Activated T-cell treated with anti-CD3 and anti-CD28 coated beads, Interleukin-2, amount 50 U/mL, for 1 hour (primary cell): ENCODE measurements around the gene PSG5.
"Not testable (repeated sequence)": the region's sequence is repeated elsewhere in the genome, so short reads cannot be mapped to it uniquely, and the experiment has no call there.

Experiments
- DNase-seq: peaks from one replicate; pipeline ENCODE4 v3.0.0-alpha.2; 2020

Gene PSG5

GRCh38 chr19:43186311-43186935 is at the start of gene PSG5:
Gene PSG5, minus strand, starts transcription at chr19:43186536. Its CDS starts 131 bp downstream, at chr19:43186405.
- DNase-seq: not testable (repeated sequence)

DNA sequence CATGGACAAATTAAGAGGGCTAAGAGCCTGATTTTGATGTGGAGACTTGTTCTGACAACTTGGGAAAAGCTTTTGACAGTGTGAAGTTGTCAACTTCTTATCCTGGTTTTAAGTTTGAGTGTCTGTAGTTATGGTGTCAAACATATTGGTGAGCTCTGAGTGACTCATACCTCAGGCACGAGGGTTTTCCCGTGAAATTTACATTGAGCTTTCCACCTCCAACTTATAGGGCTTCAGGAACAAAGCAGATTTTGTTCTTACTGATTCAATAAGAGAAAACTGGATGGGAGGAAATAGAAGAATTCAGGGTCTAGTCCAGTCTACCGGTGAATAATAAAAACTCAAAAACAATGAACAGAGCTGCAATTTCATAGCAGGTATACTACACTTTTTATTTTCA is 49.4 kb upstream of the PSG5 start:
- DNase-seq: not testable (repeated sequence)

- no peak for DNase-seq
Measured at GRCh38 chr19:43229315-43229714, 43.0 kb upstream of the PSG5 start.

DNA sequence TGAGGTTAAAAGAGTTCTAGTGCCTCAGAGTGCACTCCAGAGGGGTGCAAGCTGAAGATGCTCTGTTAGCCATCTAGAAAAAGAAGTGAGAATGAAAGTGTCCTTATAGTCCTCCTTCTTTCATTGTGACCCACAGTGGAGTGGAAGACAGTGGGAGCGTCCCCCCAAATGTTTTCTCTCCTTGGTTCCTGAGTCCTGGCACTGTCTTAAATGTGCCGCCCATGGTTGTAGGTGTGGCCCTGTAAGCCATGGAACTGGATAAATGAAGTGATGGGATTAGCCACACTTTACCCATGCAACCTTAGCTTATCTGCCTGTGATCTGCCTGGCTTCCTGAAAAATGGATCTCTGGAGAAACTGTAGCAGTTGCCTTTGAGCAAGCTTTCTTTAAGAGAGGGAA is 42.4 kb upstream of the PSG5 start:
- DNase-seq: not testable (repeated sequence)

DNA sequence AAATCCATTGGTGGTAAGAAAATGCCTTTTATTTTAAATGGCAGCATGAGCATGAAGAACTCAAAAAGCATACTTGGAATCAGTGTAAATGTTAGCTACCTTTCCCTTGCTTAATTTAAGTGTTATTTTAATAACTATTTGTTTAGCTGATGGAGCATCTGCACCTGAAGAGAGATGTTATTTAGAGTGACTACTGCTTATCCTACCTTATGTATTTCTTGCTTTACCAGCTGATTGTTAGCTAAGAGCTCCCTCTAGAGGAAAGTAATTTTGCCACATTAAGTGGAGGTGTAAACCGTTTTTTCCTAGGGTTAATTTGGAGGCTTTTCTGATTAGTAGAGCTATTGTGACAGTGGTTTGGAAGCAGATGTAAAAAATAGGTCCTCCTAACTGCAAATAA is 40.6 kb upstream of the PSG5 start:
- DNase-seq: not testable (repeated sequence)

DNA sequence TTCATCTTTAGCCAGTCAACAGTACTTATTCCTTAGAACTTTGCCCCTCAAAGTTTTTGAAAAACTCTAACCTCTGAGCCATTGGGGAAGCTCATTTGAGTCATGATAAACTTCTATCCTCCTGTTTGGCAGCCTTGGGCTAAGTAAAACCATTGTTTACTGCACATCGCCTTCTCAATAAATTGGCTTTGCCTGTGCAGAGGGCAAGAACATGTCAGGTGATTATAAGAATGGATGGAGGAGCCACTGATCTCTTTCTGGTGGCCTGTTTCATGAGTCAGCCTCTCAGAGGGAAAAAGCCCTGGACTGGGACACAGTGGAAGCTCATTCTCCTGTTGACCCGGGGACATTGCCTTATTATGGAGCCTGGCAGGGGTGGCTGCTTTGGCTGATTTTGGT is 38.5 kb upstream of the PSG5 start:
- no peak for DNase-seq

DNA sequence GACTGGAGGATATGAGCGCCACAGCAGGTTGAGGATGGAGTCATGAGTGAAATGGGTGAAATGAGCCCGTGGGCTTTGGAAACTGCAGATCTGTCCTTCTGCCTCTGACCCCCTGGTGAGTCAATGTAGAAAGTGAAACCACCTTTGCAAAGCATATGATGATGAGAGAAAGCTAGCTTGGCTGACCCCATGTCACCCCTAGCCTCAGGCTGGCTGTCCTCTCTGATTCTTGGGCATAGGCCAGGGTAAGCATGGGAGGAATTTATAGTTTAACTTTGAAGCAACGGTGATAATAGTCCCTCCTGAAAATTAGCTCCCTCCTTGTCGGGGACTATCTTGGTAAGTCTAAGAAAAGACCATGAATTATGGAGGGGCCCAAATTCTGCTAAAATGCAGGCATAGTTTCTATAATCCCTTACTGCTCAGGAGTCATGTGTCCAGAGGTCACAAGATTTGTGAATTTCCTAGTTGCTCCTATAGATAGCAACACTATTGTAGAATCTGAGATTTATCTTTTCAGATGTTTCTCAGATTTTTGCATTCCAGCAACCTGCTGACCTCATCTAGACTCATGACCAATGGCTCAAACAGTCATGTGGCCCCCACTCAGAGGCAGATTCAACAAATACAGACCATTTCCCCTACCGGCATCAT is 38.0 kb upstream of the PSG5 start:
- not testable (repeated sequence) for DNase-seq

GRCh38 chr19:43221891-43222290 is 35.6 kb upstream of the PSG5 start:
- DNase-seq: not testable (repeated sequence)

- not testable (repeated sequence) for DNase-seq
Measured at GRCh38 chr19:43219136-43219535, 32.8 kb upstream of the PSG5 start.

DNA sequence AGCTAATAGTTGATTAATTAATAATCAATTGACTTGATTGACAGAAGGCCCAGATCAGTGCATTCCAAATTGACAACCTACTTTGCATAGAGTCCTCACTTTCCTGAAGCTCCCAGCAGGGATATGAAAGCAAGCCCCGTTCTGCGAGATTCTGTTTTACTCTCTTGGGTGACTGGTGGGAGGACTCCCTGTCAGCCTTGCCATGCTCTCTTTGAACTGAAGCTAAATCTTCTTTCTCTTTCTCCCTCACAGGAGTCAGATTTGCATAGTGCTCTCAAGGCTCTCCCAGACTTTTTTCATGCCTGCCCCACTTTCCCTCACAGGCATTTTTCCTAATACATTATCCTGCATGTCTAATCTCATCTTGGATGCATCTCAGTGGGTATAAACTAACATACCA is 29.5 kb upstream of the PSG5 start:
- DNase-seq: not testable (repeated sequence)

DNA sequence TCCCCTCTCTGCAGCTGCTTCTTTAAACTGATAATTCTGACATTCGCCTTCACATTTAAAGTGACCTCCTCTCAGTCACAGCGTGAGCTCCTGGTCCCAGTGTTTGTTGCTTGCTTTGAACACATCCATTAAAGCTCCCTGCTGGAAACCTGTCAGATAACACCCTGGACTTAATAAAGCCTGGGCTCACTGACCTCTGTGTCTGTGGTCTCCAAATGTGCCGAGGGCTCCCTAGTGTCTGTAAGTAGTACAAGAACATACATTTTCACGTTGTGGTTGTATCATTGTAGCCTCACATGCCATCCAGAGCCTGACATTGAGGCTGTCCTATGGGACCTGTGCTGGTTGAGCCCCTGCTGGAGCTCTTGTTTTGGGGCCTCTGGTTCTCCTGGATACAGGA is 21.7 kb upstream of the PSG5 start:
- DNase-seq: no peak

DNA sequence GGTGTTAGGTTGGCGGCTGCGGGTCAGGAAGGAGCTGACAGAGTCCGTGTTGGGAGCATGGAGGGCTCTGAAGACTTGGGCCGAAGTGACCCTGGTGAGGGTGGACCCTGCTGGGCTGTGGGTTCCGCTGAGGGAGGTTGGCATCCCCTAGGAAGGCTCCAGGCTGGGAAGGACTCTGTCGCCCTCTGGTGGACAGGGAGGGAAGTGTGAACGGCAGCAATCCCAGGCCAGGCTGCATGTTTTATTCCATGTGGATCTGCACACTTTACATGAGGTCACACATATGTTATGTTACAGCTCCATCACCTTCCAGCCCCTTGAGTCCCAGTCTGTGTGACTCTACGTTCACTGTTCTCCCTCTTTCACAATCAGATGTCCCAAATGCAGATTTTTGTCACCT is 20.8 kb upstream of the PSG5 start:
- DNase-seq: not testable (repeated sequence)

DNA sequence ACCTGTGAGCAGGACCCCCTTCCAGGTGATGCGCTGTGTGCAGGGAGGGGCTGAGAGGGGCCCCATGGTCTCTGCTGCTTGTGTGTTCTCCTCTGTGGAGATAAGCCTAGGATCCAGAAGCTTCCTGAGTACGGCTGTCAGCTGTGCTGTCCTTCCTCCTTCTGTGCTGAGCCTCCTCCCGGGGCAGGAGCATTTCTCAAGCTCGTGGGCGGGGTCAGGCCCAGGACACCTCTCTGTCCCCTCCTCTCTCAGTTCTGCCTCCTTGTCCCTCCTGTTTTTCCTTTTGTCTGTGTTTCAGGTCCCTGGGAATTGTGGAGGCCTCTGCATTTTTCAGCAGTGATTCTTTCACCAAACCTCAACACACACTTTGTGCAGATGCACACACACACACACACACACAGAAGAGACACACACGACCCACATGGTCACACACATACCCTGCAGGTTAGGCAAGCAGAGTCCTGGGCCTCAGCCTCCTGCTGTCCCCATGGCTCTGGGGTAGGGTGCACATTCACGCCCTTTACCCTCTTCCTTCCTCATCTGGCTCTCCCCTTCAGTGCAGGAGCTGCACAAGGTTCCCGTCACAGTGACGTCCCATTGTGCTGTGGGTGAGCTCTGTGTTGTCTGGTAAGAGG is 19.3 kb upstream of the PSG5 start, which contains the start of gene PSG4:
Gene PSG4 (minus strand): TSS at position 168 of the 635 bp plus-strand sequence. CDS start 102 bp downstream, at position 66.
- DNase-seq: not testable (repeated sequence)

DNA sequence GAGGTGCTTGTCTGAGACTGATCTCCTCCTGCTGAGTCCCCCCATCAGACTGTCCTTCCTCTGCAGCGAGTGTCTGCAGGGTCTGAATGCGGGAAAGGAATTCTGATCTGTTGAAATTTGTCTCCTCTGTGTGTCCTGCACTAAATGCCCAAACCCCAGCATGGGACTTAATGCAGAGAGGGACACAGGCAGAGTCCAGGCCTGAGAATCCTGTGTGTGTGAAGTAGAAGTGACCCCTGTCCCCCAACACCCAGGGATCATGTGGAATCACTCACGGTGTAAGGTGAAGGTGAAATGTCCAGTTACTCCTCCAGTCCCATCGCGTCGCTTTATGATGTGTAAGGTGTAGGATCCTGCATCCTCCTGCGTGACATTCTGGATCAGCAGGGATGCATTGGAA is 17.3 kb upstream of the PSG5 start:
- not testable (repeated sequence) for DNase-seq

- not testable (repeated sequence) for DNase-seq
Measured at GRCh38 chr19:43201891-43202290, 15.6 kb upstream of the PSG5 start.

DNA sequence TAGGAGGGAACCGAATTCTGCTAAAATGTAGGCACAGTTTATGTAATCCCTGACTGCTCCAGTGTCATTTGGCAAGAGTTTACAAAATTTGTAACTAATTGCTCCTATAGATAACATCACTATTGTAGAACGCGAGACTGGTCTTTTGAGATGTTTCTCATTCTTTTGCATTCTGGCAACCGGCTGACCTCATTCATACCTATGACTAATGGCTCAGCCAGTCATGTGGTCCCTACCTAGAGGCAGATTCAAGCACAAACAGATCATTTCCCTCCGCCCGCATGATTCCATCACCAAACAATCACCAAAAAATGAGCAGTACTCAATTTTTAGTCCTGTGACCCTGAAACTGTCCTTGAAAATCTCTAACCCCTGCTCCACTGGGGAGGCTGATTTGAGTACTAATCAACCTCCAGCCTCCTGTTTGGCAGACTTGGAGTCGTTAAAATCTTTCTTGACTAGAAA is 15.0 kb upstream of the PSG5 start:
- not testable (repeated sequence) for DNase-seq

DNA sequence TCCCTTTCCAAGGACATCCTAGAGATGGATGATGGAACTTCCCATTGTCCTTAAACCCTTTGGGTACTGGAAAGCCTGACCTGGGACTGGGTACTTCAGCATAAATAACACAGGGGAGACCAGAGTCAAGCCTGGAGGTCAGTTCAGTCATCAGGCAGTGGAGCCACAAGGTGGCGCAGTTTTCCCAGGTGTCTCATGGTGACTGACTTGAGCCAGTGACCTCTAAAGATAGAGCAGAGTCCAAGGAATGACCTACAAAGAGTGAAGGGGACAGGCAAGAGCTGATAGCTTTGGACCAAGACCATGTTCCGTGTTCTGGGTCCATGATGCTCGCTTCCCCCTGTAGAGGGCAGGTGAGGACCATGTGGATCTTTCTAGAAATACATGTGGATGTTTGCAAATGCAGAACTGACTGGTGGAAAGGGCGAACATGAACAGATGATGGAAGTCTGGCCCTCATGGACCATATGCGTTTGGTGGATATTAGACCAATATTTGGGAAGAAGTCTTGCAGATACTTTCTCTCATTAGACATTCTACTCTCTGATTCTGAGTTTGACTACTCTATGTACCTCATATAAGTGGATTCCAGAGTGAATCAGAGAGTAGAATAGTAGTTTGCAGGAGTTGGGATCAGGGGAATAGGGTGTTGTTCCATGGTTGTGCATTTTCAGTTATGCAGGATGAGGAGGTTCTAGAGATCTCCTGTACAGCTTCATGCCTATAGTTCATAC is 12.5 kb upstream of the PSG5 start:
- not testable (repeated sequence) for DNase-seq

DNA sequence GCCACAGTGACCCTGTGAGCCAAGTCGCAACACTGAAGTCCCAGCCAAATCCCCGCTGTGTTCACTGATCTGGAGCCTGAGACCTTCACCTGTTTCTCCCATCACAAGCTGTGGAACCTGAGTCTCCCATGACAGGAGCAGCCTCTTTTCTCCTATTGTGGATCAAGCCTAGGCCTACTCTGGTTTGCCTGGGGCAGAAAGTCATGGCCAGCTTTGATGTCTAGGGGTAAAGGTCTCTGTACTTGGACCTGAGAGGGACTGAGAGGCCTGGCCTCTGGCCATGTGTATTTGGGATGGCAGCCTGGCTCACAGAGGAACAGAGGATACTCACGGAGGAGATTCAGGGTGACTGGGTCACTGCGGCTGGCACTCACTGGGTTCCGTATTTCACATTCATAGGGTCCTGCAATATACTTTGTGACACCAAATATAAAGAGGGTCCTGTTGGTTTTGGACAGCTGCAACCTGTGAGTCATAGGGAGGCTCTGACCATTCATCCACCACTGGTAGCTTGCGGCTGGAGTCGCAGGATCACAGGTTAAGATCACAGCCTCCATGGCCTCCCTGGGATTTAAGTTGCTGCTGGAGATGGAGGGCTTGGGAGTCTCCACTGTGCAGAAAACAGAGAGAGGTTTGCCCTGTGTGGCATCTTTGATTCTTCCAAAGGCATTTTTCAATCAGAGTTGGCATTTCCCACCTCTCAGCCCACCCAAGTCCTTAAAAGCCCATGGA is 11.5 kb upstream of the PSG5 start:
- DNase-seq: not testable (repeated sequence)

- DNase-seq: not testable (repeated sequence)
Measured at GRCh38 chr19:43194397-43194796, 8.1 kb upstream of the PSG5 start.

- not testable (repeated sequence) for DNase-seq
Measured at GRCh38 chr19:43192381-43193155, 6.2 kb upstream of the PSG5 start.

DNA sequence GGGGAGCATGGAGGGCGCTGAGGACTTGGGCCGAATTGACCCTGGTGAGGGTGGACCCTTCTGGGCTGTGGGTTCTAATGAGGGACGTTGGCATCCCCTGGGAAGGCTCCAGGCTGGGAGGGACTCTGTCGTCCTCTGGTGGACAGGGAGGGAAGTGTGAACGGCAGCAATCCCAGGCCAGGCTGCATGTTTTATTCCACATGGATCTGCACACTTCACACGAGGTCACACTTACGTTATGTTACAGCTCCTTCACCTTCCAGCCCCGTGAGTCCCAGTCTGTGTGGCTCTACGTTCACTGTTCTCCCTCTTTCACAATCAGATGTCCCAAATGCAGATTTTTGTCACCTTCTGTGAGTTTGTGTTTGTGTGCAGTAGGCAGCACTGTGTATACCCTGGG is 1.8 kb upstream of the PSG5 start:
- not testable (repeated sequence) for DNase-seq
